ENCODE measurements around the gene LIMS4. TPM values are rescaled to one million over a fixed set of nuclear protein-coding genes. Genes with fewer than 3 reads are reported as not detected.
"Not testable (repeated sequence)": the region's sequence is repeated elsewhere in the genome, so short reads cannot be mapped to it uniquely, and the experiment has no call there.

The LIMS4 gene
- total RNA-seq, 5 donors from 2014 or later (not counting 1 experiment from before 2014, with no cell fraction given), result 0.76 to 1.6 (median 1.3) TPM; not detected in 2

- POLR2A ChIA-PET; H3K4me3 ChIP-seq (ENCODE audit: control insufficient read depth in 1 of 2, extremely low read depth in 1 of 2, low read length in 1 of 2); H3K27me3 ChIP-seq (replicated peaks in 1 of 2; ENCODE audit: control insufficient read depth in 2 of 2, extremely low read depth in 1 of 2, insufficient read depth in 2 of 2, low read length in 1 of 2); H3K4me1 ChIP-seq (ENCODE audit: control insufficient read depth in 1 of 2, extremely low read depth in 1 of 2, insufficient read depth in 2 of 2, low read length in 2 of 2); H3K27me3 Mint-ChIP-seq; ATAC-seq (replicated peaks in 1 of 4); H3K27ac ChIP-seq (ENCODE audit: low read length); H3K4me3 Mint-ChIP-seq; H3K36me3 Mint-ChIP-seq; H3K9me3 Mint-ChIP-seq; H3K27ac Mint-ChIP-seq; DNase-seq; H3K9me3 ChIP-seq; CTCF ChIA-PET; H3K4me1 Mint-ChIP-seq; H3K36me3 ChIP-seq (ENCODE audit: control insufficient read depth in 2 of 2, extremely low read depth in 1 of 2, insufficient read depth in 1 of 2, low read length in 1 of 2): not testable (repeated sequence)
- WGBS (ENCODE audit: insufficient coverage), result no CpG with 5 or more reads among the region's 6 CpGs
Observed at GRCh38 chr2:110455080-110455670, 17.4 kb downstream of the LIMS4 start.

GRCh38 chr2:110450951-110451350, 21.7 kb downstream of the LIMS4 start:
- H3K9me3 Mint-ChIP-seq; ATAC-seq (replicated peaks in 1 of 4); H3K27ac ChIP-seq (ENCODE audit: low read length); H3K4me1 ChIP-seq (ENCODE audit: control insufficient read depth in 1 of 2, extremely low read depth in 1 of 2, insufficient read depth in 2 of 2, low read length in 2 of 2); H3K36me3 ChIP-seq (ENCODE audit: control insufficient read depth in 2 of 2, extremely low read depth in 1 of 2, insufficient read depth in 1 of 2, low read length in 1 of 2); H3K4me3 ChIP-seq (ENCODE audit: control insufficient read depth in 1 of 2, extremely low read depth in 1 of 2, low read length in 1 of 2); H3K36me3 Mint-ChIP-seq; H3K4me1 Mint-ChIP-seq; H3K27me3 Mint-ChIP-seq; H3K27ac Mint-ChIP-seq; H3K4me3 Mint-ChIP-seq; DNase-seq; H3K9me3 ChIP-seq; POLR2A ChIA-PET; H3K27me3 ChIP-seq (replicated peaks in 1 of 2; ENCODE audit: control insufficient read depth in 2 of 2, extremely low read depth in 1 of 2, insufficient read depth in 2 of 2, low read length in 1 of 2); CTCF ChIA-PET: not testable (repeated sequence)
- no CpG with 5 or more reads among the region's 2 CpGs for WGBS (ENCODE audit: insufficient coverage)

GRCh38 chr2:110449127-110449947, 23.3 kb downstream of the LIMS4 start:
- WGBS (ENCODE audit: insufficient coverage), result no CpG with 5 or more reads among the region's 7 CpGs
- DNase-seq; H3K27me3 ChIP-seq (replicated peaks in 1 of 2; ENCODE audit: control insufficient read depth in 2 of 2, extremely low read depth in 1 of 2, insufficient read depth in 2 of 2, low read length in 1 of 2); H3K4me3 ChIP-seq (ENCODE audit: control insufficient read depth in 1 of 2, extremely low read depth in 1 of 2, low read length in 1 of 2); H3K36me3 ChIP-seq (ENCODE audit: control insufficient read depth in 2 of 2, extremely low read depth in 1 of 2, insufficient read depth in 1 of 2, low read length in 1 of 2); ATAC-seq (replicated peaks in 1 of 4); H3K9me3 Mint-ChIP-seq; POLR2A ChIA-PET; H3K27me3 Mint-ChIP-seq; H3K4me3 Mint-ChIP-seq; H3K27ac Mint-ChIP-seq; H3K4me1 ChIP-seq (ENCODE audit: control insufficient read depth in 1 of 2, extremely low read depth in 1 of 2, insufficient read depth in 2 of 2, low read length in 2 of 2); H3K4me1 Mint-ChIP-seq; CTCF ChIA-PET; H3K36me3 Mint-ChIP-seq; H3K27ac ChIP-seq (ENCODE audit: low read length); H3K9me3 ChIP-seq: not testable (repeated sequence)

GRCh38 chr2:110446644-110447043, 26.0 kb downstream of the LIMS4 start:
- POLR2A ChIA-PET; H3K4me3 ChIP-seq (ENCODE audit: control insufficient read depth in 1 of 2, extremely low read depth in 1 of 2, low read length in 1 of 2); H3K27ac Mint-ChIP-seq; H3K36me3 Mint-ChIP-seq; H3K27ac ChIP-seq (ENCODE audit: low read length); DNase-seq; H3K4me1 ChIP-seq (ENCODE audit: control insufficient read depth in 1 of 2, extremely low read depth in 1 of 2, insufficient read depth in 2 of 2, low read length in 2 of 2); H3K9me3 Mint-ChIP-seq; H3K27me3 ChIP-seq (replicated peaks in 1 of 2; ENCODE audit: control insufficient read depth in 2 of 2, extremely low read depth in 1 of 2, insufficient read depth in 2 of 2, low read length in 1 of 2); CTCF ChIA-PET; H3K4me3 Mint-ChIP-seq; H3K9me3 ChIP-seq; ATAC-seq (replicated peaks in 1 of 4); H3K36me3 ChIP-seq (ENCODE audit: control insufficient read depth in 2 of 2, extremely low read depth in 1 of 2, insufficient read depth in 1 of 2, low read length in 1 of 2); H3K27me3 Mint-ChIP-seq; H3K4me1 Mint-ChIP-seq: not testable (repeated sequence)
- no CpG with 5 or more reads among the region's 2 CpGs for WGBS (ENCODE audit: insufficient coverage)

- DNase-seq; H3K4me3 ChIP-seq (ENCODE audit: control insufficient read depth in 1 of 2, extremely low read depth in 1 of 2, low read length in 1 of 2); H3K4me3 Mint-ChIP-seq; H3K4me1 ChIP-seq (ENCODE audit: control insufficient read depth in 1 of 2, extremely low read depth in 1 of 2, insufficient read depth in 2 of 2, low read length in 2 of 2); ATAC-seq (replicated peaks in 1 of 4); H3K27me3 ChIP-seq (replicated peaks in 1 of 2; ENCODE audit: control insufficient read depth in 2 of 2, extremely low read depth in 1 of 2, insufficient read depth in 2 of 2, low read length in 1 of 2); CTCF ChIA-PET; H3K4me1 Mint-ChIP-seq; H3K27ac Mint-ChIP-seq; H3K36me3 Mint-ChIP-seq; H3K9me3 ChIP-seq; H3K27me3 Mint-ChIP-seq; H3K36me3 ChIP-seq (ENCODE audit: control insufficient read depth in 2 of 2, extremely low read depth in 1 of 2, insufficient read depth in 1 of 2, low read length in 1 of 2); H3K9me3 Mint-ChIP-seq; POLR2A ChIA-PET; H3K27ac ChIP-seq (ENCODE audit: low read length): not testable (repeated sequence)
- no CpG with 5 or more reads among the region's 8 CpGs for WGBS (ENCODE audit: insufficient coverage)
Observed at GRCh38 chr2:110443305-110444005, 29.2 kb downstream of the LIMS4 start.

- H3K27me3 Mint-ChIP-seq; H3K36me3 ChIP-seq (ENCODE audit: control insufficient read depth in 2 of 2, extremely low read depth in 1 of 2, insufficient read depth in 1 of 2, low read length in 1 of 2); H3K4me3 Mint-ChIP-seq; H3K27me3 ChIP-seq (replicated peaks in 1 of 2; ENCODE audit: control insufficient read depth in 2 of 2, extremely low read depth in 1 of 2, insufficient read depth in 2 of 2, low read length in 1 of 2); H3K27ac ChIP-seq (ENCODE audit: low read length); H3K4me1 Mint-ChIP-seq; DNase-seq; H3K9me3 Mint-ChIP-seq; H3K9me3 ChIP-seq; H3K36me3 Mint-ChIP-seq; ATAC-seq (replicated peaks in 1 of 4); H3K27ac Mint-ChIP-seq; H3K4me3 ChIP-seq (ENCODE audit: control insufficient read depth in 1 of 2, extremely low read depth in 1 of 2, low read length in 1 of 2); CTCF ChIA-PET; POLR2A ChIA-PET; H3K4me1 ChIP-seq (ENCODE audit: control insufficient read depth in 1 of 2, extremely low read depth in 1 of 2, insufficient read depth in 2 of 2, low read length in 2 of 2): not testable (repeated sequence)
- no CpG with 5 or more reads among the region's 1 CpG for WGBS (ENCODE audit: insufficient coverage)
Observed at GRCh38 chr2:110441905-110442304, 30.7 kb downstream of the LIMS4 start.

All from T-cell (primary cell).